ENCODE measurements around the gene POLDIP3.

The POLDIP3 gene

GRCh38 chr22:42642806-42643633, 28.3 kb upstream of the POLDIP3 start:
- no peak for DNase-seq (ENCODE audit: low spot score)

- DNase-seq (ENCODE audit: low spot score) = no peak
Measured at GRCh38 chr22:42641801-42642413, 27.2 kb upstream of the POLDIP3 start.

GRCh38 chr22:42639541-42640241, 25.0 kb upstream of the POLDIP3 start:
- DNase-seq (ENCODE audit: low spot score) = no peak

- DNase-seq (ENCODE audit: low spot score) = no peak
Measured at GRCh38 chr22:42637555-42637954, 22.9 kb upstream of the POLDIP3 start.

GRCh38 chr22:42636506-42636905, 21.8 kb upstream of the POLDIP3 start:
- no peak for DNase-seq (ENCODE audit: low spot score)

GRCh38 chr22:42635531-42635930, 20.8 kb upstream of the POLDIP3 start:
- no peak for DNase-seq (ENCODE audit: low spot score)

GRCh38 chr22:42633013-42633412, 18.3 kb upstream of the POLDIP3 start:
- no peak for DNase-seq (ENCODE audit: low spot score)

- DNase-seq (ENCODE audit: low spot score) = no peak
Measured at GRCh38 chr22:42632096-42632495, 17.4 kb upstream of the POLDIP3 start.

- DNase-seq (ENCODE audit: low spot score) = no peak
Measured at GRCh38 chr22:42630901-42631602, 16.4 kb upstream of the POLDIP3 start.

GRCh38 chr22:42630211-42630610, 15.5 kb upstream of the POLDIP3 start:
- DNase-seq (ENCODE audit: low spot score) = no peak

- no peak for DNase-seq (ENCODE audit: low spot score)
Measured at GRCh38 chr22:42627981-42628380, 13.3 kb upstream of the POLDIP3 start.

GRCh38 chr22:42626951-42627625, 12.4 kb upstream of the POLDIP3 start:
- no peak for DNase-seq (ENCODE audit: low spot score)

- no peak for DNase-seq (ENCODE audit: low spot score)
Measured at GRCh38 chr22:42626431-42626830, 11.7 kb upstream of the POLDIP3 start.

GRCh38 chr22:42625416-42625815, 10.7 kb upstream of the POLDIP3 start:
- DNase-seq (ENCODE audit: low spot score) = no peak

- DNase-seq (ENCODE audit: low spot score) = no peak
Measured at GRCh38 chr22:42624551-42625106, 9.9 kb upstream of the POLDIP3 start.

- no peak for DNase-seq (ENCODE audit: low spot score)
Measured at GRCh38 chr22:42623756-42624441, 9.2 kb upstream of the POLDIP3 start.

GRCh38 chr22:42623301-42623751, 8.6 kb upstream of the POLDIP3 start:
- no peak for DNase-seq (ENCODE audit: low spot score)

- no peak for DNase-seq (ENCODE audit: low spot score)
Measured at GRCh38 chr22:42622061-42622710, 7.5 kb upstream of the POLDIP3 start.

GRCh38 chr22:42621505-42622002, 6.9 kb upstream of the POLDIP3 start:
- peak; percentile 49 for DNase-seq (ENCODE audit: low spot score)

GRCh38 chr22:42620084-42620483, 5.4 kb upstream of the POLDIP3 start:
- no peak for DNase-seq (ENCODE audit: low spot score)
